ENCODE measurements around the gene URI1.

GRCh38 chr19:29908963-29909944 lies 32.8 kb upstream of the URI1 start:
- TF ChIP-seq, protein P1, sequence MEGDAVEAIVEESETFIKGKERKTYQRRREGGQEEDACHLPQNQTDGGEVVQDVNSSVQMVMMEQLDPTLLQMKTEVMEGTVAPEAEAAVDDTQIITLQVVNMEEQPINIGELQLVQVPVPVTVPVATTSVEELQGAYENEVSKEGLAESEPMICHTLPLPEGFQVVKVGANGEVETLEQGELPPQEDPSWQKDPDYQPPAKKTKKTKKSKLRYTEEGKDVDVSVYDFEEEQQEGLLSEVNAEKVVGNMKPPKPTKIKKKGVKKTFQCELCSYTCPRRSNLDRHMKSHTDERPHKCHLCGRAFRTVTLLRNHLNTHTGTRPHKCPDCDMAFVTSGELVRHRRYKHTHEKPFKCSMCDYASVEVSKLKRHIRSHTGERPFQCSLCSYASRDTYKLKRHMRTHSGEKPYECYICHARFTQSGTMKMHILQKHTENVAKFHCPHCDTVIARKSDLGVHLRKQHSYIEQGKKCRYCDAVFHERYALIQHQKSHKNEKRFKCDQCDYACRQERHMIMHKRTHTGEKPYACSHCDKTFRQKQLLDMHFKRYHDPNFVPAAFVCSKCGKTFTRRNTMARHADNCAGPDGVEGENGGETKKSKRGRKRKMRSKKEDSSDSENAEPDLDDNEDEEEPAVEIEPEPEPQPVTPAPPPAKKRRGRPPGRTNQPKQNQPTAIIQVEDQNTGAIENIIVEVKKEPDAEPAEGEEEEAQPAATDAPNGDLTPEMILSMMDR (IDR thresholded peaks at IDR 0.05): no peak
- no peak for TF ChIP-seq POLR2A (IDR thresholded peaks at IDR 0.05)

All from body of pancreas (tissue), 4 donors.